HG02571 (cell line): Measurements from ENCODE around the gene VSIR.

ENCODE experiments used
- ATAC-seq: cut with Tn5 transposase; IDR thresholded peaks from one replicate; pipeline ENCODE4 v1.9.1; 2021; ENCODE audit warnings: mild to moderate bottlenecking, moderate library complexity; ENCODE audit not compliant: unreplicated experiment

Gene VSIR

DNA sequence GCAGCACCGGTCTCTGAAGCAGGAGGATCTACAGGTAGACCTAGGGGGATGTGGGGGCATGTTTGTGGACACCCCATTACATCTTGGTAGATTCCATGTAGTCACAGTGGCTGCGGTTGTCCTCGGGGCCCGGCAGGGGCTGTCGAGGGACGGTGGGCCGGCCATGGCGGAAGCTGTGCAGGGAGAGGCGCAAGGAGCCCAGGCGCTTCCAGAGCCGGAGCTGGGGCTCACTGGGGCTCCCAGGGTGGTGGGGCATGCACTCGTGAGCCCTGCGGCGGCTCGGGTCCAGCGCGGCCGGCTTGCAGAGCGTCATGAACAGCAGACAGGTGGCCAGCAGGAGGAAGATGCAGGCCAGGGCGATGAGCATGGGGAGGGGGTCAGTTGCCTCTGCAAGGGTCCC lies 57.5 kb downstream of the VSIR start:
- ATAC-seq = no peak

DNA sequence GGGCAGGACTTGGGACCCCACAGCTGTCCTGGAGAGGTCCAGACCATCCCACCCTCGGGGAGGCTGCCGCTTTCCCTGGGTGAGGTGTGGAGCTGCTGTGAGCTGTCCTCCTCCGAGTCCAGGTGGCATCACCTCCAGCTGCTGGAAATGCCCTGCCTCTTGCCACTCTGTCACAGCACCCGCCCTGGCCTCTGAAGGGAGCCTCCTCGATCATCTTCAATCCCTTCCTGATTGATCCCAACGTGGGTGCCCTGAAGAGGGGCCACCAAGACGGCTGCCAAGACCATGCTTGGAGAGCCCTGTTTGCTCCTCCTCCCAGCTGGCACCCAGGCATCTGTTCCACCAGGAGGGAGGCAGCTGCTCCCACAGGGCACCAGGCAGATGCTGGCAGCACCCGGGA lies 58.3 kb downstream of the VSIR start:
- ATAC-seq = no peak

DNA sequence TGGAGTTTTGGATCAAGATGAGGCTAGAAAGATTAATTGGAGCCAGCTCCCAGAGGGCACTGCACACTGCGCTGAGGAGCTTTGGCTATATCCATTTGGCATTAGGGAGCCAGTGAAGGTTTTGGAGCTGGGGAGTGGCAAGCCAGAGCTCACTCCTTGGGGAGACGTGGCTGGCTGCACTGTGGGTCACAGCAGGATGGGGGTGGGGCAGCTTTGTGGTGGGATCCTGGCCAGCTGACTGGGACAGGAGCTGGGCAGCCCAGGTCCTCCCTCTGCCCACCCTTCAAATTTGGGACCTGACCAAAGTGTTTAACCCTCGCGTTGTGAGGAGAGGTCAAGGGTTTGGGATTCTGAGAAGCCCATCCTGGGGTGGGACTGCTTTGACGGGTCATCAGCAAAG lies 58.7 kb downstream of the VSIR start:
- no peak for ATAC-seq

DNA sequence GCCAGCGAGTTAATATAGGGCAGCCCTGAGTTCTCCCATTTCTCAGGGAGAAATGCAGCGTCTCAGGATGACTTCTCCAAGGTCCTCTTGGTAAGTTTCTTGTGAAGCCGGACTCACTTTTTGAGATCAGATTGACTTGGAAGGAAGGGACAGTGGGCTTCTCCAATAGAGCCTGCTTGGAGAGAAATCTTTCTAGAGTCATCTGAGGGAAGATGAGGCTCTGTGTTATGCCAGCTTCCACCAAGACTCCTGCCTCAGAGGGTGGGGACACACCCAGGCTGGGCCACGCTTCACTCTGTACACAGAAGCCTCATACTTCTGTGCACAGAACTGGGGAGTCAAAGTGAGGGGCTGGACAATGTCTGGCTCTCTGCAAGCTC lies 59.3 kb downstream of the VSIR start:
- ATAC-seq = no peak

DNA sequence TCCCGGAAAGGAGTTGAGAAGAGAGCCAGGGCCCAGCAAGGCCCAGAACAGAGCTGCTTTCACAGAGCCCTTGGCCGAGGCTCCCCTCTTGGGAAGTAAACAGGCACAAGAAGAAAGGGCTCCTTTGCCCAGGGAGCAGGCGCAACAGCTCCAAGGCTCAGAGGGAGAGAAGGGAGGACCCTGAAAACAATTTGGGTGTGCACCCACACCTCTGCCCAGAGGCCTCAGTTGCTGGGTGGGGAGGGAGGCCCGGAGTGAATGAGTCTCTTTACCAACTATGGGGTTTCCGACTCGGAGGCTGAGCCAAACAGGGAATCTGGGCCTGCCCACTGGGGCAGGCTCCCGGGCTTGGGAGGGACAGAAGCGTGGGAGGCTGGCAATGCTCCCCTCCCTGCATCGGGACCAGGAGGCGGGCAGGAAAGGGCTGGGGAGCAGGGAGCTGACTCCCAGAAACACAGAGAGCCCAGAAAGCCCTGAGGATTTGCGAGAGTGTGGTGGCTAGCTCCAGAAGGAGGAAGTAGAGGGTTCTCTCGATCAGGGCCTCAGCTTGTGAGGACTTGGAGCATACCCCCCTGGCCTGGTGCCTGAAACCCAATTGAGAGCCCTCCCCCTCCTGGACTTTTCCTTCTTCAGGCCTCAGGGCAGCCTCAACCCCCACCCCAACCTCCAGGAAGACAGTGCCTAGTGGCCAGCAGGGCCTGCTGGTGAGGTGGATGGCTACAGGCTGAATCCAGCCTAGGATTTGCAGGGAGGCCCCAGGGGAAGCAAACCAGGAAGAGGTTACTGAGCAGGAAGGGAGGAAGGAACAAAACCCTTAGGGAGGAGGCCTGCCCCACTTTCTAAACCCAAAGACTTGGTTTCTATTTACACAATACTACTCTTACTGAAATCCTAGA lies 59.9 kb downstream of the VSIR start:
- no peak for ATAC-seq

DNA sequence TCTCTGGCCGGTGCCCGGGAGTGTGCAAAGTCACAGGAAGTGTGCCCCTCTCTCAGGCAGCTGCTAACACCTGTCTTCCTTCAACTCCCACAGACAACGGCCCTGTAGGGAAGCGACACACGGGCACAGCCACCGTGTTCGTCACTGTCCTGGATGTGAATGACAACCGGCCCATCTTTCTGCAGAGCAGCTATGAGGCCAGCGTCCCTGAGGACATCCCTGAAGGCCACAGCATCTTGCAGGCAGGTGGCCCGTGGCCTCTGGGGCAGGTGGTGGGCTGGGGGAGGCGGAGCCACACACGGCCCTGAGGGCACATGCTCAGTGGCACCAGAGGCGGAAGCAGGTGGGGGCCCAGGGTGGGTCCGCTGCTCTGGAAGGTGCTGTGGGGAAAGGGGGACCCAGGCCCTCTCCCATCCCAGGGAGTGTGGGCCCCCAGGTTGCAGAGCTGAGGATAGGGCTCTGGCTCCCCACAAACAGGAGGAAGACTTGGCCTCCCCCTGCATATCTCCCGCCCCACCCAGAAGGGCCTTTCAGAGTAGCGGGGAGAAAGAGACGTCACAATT lies 60.7 kb downstream of the VSIR start:
- ATAC-seq = no peak

DNA sequence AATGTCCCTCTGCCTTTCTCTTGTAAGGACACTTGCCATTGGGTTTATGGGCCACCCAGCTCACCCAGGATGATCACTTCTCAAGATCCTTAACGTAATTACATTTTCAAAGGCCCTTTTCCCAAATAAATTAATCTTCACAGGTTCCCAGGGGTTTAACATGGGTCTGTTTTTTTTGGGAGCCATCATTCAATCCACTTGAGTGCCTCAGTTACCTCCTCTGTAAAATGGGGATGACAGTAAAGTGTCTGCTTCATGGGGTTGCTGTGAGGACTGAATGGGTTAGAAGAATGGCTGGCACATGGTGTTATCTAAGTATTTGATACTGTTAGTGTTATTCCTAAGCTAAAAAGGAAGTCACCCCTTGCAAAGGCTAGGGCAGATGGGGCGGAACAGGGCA lies 61.1 kb downstream of the VSIR start:
- ATAC-seq = no peak

DNA sequence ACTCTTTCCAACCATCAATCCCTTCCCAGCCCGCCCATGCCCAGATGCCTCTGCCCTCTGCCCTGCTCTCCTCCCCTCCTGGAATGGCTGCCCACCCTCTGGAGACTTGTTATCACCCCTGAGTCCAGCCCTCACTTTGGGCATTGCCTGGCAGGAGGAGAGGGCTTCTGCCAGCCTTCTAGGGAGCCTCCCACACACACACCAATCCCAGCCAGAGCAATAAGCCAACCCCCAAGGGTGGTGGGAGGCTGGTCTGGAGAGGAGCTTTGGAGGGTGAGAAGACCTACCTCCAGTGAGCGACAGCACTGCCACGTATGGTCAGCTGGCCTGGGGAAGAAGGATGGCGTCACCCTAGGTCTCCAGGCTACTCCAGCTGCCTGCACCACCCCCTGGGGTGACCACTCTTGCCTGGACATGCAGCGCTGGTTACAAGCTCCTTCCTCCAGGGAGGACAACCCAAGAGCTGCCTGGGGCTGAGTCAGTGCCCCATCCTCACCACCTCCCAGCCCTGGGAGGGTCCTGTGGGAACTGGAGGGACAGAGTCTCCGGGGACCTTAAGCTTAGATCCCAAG lies 62.2 kb downstream of the VSIR start:
- ATAC-seq = no peak

DNA sequence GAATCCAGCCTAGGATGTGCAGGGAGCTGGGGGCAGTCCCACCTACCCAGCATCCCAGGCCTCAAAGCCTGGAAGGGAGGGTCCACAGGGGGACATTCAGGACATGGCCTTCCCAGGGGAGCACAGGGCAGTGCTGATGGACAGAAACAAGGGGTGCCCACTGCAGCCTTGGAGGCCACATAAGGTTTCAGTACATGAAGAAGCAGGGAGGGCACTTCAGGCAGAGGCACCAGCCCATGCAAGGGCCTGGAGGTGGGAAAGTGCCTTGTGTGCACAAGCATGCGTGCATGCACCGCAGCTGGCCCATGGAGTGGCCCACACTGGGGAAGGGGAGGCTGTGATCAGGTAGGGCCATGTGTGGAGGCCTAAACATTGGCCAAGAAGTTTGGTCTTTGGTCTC lies 62.8 kb downstream of the VSIR start:
- ATAC-seq = no peak

DNA sequence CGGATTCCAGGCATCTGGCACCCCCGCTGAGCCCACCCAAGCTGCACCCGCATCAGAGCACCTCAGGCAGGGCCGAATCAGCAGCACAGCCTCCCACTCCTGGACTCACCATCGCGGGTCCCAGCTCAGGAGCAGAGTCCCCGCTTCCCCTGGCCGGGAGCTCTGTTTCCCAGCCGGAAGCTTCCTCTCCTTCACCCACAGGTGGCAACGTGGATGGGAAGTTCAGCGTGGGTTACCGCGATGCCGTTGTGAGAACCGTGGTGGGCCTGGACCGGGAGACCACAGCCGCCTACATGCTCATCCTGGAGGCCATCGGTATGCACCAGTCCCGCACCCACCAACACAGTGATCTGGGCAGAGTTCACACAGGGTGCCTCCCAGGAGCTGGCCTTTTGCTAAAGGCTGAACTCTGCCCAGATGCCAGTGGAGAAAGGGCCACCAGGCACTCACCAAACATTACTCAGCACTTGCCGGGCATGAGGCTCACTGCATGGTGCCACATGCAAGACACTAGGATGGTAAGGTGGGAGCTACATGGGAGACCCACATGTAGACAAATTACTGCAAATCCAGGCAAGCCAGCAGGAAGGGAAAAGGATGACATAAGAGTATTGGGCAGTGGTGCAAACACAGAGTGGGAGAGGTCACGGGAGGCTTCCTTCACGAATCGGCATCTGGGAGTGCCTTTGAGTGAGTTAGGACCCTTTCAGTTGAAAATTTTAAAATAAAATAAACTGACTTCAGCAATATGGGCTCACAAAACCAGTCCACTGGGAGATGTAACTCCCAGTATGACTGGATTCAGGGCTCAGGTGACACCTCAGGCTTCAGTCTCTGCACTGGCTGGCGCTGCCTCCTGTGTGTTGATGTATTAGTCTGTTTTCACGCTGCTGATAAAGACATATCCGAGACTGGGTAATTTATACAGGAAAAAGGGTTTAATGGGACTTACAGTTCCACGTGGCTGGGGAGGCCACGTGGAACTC lies 64.1 kb downstream of the VSIR start:
- ATAC-seq = no peak

DNA sequence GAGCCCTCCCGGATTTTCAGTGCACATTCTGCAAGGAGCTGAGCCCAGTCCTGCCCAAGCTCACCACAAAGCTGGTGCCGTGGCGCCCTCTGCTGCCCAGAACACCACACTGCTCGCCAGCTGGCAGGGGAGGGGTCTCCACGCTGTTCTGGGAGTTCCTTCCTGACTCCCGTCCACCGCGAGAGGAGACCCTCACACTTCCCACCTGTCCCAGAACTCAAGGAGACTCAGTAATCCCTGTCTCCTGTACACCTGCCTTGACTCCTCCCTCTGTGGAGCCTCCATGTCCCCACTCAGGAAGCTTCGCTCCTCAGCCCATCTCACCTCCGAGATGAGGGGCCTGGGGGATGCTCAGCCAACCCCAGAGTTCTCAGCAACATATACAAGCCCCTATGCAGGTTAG lies 65.0 kb downstream of the VSIR start:
- no peak for ATAC-seq

DNA sequence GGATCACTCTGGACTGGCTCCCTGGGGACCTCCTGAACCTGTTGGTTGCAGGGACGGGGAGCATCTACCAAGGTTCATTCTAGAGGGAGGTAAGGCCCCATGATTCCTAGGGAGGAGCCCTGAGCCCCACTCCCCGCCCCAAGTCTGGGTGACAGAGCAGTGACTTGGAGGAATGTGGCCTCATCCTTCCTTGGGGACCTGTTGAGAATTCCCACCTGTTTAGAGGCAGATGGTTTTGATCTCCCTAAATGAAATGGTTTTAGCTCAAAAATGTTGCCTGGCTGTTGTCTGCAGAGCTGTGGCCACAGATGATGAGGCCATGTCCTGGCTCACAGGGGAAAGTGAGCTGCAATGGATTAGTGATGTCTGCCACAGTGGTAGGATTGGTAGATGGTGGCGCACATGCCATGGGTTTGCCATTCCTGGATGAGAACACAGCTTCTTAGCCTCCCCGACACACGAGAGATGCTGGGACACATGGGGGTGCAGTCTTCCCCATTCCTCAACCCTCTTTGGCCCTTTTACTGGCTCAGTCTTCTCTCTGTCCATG lies 66.0 kb downstream of the VSIR start:
- ATAC-seq = no peak

DNA sequence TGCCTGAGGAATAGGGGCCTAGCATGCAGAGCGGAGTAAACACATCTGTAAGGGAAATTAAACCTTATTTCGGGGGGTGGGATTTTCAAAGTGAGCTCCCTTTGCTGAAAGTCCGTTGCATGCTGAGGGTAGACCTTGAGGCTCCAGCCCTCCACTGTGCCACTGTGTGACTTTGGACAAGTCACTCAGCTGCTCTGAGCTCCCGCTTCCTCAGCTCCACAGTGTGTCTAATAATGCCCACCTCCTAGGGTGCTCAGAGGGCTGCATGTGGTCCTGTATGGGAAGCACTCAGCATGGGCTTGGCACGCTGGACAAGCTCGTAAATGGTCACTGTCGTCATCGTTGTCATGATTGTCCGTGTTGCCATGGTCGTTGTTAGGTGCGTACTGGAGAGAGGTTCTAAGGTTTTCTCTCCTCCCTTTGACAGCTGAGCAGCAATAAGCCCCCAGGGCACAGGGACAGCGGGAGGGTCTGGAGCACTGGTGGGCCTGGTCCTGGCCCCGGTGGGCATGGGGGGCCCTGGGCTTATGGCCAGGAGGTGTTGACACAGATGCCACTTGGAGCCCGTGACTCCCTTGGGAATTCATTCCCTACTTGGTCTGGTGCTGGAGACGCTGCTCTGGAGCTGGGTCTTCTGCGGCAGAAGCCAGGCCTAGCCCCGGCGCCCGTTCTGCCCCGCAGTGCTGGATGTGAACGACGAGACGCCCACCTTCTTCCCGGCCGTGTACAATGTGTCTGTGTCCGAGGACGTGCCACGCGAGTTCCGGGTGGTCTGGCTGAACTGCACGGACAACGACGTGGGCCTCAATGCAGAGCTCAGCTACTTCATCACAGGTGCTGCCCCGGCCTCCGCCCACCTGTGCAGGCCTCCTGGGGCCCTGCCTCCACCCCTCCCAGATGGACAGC lies 66.9 kb downstream of the VSIR start:
- no peak for ATAC-seq

DNA sequence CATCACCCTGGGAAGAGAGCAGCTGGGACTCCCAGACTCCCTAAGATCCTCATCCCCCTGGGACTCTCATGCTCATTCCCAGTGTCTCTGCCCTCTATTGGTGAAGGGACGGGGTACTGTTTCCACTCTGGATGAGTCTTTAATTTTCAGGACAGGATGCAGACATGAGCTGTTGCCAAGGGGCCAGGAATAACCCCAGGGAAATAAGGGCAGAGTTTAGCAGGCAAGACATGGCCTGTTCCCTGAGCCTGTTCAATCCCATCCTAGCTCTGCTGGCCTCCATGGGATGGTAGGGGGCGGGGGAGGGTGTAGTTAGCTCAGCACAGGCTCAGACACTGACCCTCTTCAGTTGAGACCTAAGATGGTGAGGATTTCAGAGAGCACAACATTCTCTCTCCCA lies 67.7 kb downstream of the VSIR start:
- no peak for ATAC-seq

DNA sequence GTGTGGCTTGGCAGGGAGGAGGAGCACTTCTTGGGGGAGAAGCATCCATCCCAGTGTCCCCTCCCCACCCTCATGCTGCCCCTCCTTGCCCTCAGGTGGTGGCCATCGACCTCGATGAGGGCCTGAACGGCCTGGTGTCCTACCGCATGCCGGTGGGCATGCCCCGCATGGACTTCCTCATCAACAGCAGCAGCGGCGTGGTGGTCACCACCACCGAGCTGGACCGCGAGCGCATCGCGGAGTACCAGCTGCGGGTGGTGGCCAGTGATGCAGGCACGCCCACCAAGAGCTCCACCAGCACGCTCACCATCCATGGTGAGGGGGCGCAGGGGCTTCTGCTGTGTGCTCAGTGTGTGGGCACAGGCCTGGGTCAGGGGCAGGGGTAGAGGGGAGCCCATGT lies 68.5 kb downstream of the VSIR start:
- ATAC-seq = no peak

DNA sequence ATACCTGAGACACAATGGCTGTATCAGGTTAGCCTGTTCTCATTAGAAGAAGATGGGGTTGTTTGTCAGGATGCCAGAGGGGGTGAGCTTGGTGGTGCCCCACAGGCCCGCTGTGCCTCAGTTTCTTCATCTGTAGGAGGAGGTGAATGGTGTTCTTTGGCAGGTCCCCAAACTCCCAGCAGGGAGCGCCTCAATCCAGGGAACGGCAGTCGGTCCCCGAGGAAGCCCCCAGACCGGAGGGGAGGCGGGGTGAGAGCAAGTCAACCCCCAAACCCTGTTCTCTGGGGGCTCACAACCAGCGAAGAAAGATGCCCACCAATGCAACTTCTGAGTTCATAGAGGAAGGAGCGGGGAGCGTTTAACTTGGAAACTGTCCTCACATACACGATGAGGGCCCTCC lies 69.7 kb downstream of the VSIR start:
- no peak for ATAC-seq

DNA sequence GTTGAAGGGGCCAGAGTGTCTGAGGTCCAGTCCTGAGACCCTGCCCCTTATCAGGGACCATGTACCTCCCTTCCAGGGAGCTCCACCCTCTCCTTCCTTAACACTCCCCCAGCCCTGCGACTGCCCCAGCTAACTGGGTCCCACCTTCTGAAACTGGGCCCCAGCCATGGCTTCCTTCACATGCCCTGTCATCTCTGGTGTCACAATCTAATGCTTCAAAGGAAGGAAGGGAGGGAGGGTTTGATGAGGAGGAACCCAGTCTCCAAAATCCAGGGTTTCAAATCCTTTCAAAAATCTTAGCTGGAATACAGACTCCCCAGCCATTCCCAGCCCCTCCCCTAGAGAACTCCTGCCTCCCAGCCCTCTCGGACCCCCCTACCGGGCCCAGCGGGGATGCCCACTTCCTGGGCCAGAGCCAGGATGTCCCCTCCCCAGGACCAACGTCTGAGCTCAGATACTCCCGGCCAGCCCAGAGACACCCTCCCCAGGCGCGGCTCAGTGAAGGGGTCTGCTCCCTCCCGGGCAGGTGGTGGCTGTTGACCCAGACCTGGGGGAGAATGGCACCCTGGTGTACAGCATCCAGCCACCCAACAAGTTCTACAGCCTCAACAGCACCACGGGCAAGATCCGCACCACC lies 71.7 kb downstream of the VSIR start:
- no peak for ATAC-seq

DNA sequence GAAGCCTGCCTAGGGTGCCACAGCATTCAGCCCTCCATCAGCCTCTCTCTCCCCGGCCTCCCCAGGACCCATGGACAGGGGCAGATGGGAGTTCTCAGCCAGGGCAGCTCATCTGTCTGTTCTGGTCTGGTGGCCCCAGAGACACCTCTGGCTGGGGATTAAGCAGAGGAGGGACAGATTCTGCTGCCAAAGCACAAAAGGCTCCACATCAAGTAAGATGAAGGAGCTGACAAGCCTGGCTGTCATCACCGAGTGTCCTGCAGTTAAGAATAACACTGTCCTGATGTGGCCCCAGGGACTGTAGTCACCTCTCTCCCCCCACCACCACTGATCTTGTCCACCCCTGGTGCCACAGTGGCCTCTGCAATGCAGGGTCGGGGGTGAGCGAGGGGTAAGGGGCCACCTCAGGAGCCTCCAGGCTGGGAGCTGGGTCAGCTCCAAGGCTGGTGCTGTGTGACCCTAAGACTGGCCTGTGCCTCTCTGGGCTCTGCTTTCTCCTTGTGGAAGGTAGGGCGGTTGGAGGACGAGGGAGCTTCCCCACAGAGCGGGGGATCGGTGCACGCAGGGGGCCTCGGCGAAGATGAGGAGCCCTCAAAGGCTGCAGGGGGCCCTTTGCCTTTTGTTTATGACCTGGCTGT lies 72.5 kb downstream of the VSIR start:
- ATAC-seq = no peak

DNA sequence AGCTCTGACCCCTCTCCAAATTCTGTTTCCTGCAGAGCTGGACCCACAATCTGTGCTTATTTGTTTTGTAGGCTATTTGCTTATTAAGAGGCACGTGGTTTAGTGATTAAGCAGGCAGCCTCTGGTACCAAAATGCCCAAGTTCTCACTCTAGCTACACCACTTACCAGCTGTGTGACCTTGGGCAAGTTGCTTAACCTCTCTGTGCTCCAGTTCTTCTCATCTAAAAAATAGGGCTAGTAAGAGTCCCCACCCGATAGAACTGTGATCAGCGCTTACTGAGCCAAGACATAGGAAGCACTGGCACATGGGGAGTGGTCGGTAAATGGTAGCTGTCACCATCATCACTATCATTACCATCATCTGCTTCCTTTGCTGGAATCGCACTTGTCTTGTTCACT lies 74.6 kb downstream of the VSIR start:
- ATAC-seq = no peak
